Fibroblast of lung (primary cell): ENCODE results near the gene CHN1.

Source experiments
- CTCF ChIP-seq, 2 donors: IDR thresholded peaks in 1 of 2; conservative IDR thresholded peaks in 1 of 2; 1 replicate in 1 of 2; 2 replicates in 1 of 2; pipeline ENCODE4 v1.5.1; 2011 to 2012; ENCODE audit warnings: low read length in 2 of 2, control low read depth in 1 of 2, inconsistent platforms in 1 of 2, low read depth in 1 of 2, mild to moderate bottlenecking in 1 of 2
- EZH2 ChIP-seq: IDR thresholded peaks from 2 replicates; pipeline ENCODE4 v1.5.1; 2012; ENCODE audit warnings: low read length, control low read depth, mild to moderate bottlenecking; ENCODE audit errors: missing control alignments

- TF ChIP-seq EZH2 (no peak), CTCF (conservative IDR thresholded peaks at IDR 0.05 in 1 of 2, IDR thresholded peaks at IDR 0.05 in 1 of 2; ENCODE audit: low read depth in 1 of 2, low read length in 2 of 2) (no peak)
These were observed 206.4 kb downstream of the CHN1 start for GRCh38 chr2:174798801-174799200.
